ENCODE results near the gene WDR26.
"Not testable (repeated sequence)": the region's sequence is repeated elsewhere in the genome, so short reads cannot be mapped to it uniquely, and the experiment has no call there.

WDR26 gene

GRCh38 chr1:224433701-224434672, 610 bp downstream of the WDR26 start:
- DNase-seq (ENCODE audit: low read depth): no peak

- no peak for DNase-seq (ENCODE audit: low read depth)
Observed at GRCh38 chr1:224433041-224433691, 1.4 kb downstream of the WDR26 start.

GRCh38 chr1:224432672-224433040, 1.9 kb downstream of the WDR26 start:
- DNase-seq (ENCODE audit: low read depth): no peak

- DNase-seq (ENCODE audit: low read depth): no peak
Observed at GRCh38 chr1:224432146-224432545, 2.5 kb downstream of the WDR26 start.

- no peak for DNase-seq (ENCODE audit: low read depth)
Observed at GRCh38 chr1:224431726-224432125, 2.9 kb downstream of the WDR26 start.

- peak; percentile 48 for DNase-seq (ENCODE audit: low read depth)
Observed at GRCh38 chr1:224430511-224431113, 4.0 kb downstream of the WDR26 start.

GRCh38 chr1:224429616-224430326, 4.8 kb downstream of the WDR26 start:
- no peak for DNase-seq (ENCODE audit: low read depth)

- DNase-seq (ENCODE audit: low read depth): not testable (repeated sequence)
Observed at GRCh38 chr1:224428713-224429112, 5.9 kb downstream of the WDR26 start.

- peak; percentile 42 for DNase-seq (ENCODE audit: low read depth)
Observed at GRCh38 chr1:224427346-224427745, 7.3 kb downstream of the WDR26 start.

GRCh38 chr1:224426869-224427268, 7.7 kb downstream of the WDR26 start:
- DNase-seq (ENCODE audit: low read depth): not testable (repeated sequence)

- DNase-seq (ENCODE audit: low read depth): no peak
Observed at GRCh38 chr1:224425279-224425884, 9.2 kb downstream of the WDR26 start.

- no peak for DNase-seq (ENCODE audit: low read depth)
Observed at GRCh38 chr1:224420106-224420505, 14.5 kb downstream of the WDR26 start.

- DNase-seq (ENCODE audit: low read depth): no peak
Observed at GRCh38 chr1:224411766-224412165, 22.8 kb downstream of the WDR26 start.

- no peak for DNase-seq (ENCODE audit: low read depth)
Observed at GRCh38 chr1:224408294-224408590, 26.4 kb downstream of the WDR26 start.

- DNase-seq (ENCODE audit: low read depth): no peak
Observed at GRCh38 chr1:224407571-224408293, 26.9 kb downstream of the WDR26 start.

- DNase-seq (ENCODE audit: low read depth): no peak
Observed at GRCh38 chr1:224406216-224406615, 28.4 kb downstream of the WDR26 start.

- no peak for DNase-seq (ENCODE audit: low read depth)
Observed at GRCh38 chr1:224405604-224405970, 29.0 kb downstream of the WDR26 start.

GRCh38 chr1:224404916-224405603, 29.5 kb downstream of the WDR26 start:
- no peak for DNase-seq (ENCODE audit: low read depth)

- DNase-seq (ENCODE audit: low read depth): no peak
Observed at GRCh38 chr1:224402472-224403036, 32.0 kb downstream of the WDR26 start.

- DNase-seq (ENCODE audit: low read depth): no peak
Observed at GRCh38 chr1:224399887-224400286, 34.7 kb downstream of the WDR26 start.

All from HS-27A (cell line).